Activated T-helper 1 cell treated with anti-CD3 and anti-CD28 coated beads, Interleukin-12 subunit alpha, Interleukin-12 subunit beta, Interleukin-2, Interleukin-4 antibody, amounts not matched to agents 30 ng/mL and 10 ng/mL and 1 ng/mL, durations not matched to agents 14 hours and 24 hours and 36 hours (primary cell): ENCODE results near the gene TMEM214. TPM values are rescaled to one million over a fixed set of nuclear protein-coding genes. Genes with fewer than 3 reads are reported as not detected.
A peak's percentile ranks its signal among the peaks of the same experiment; 100 is the strongest.

Experiments
- DNase-seq: peaks from one replicate; pipeline ENCODE4 v3.0.0; 2021; ENCODE audit warnings: low spot score
- H3K27ac Mint-ChIP-seq: one replicate; pipeline ENCODE4 v1.8.0; 2021; ENCODE audit warnings: mild to moderate bottlenecking, mixed read lengths
- H3K27me3 Mint-ChIP-seq: one replicate; pipeline ENCODE4 v1.8.0; 2022; ENCODE audit warnings: mild to moderate bottlenecking, moderate library complexity, mixed read lengths; ENCODE audit not compliant: insufficient read depth
- H3K36me3 Mint-ChIP-seq: one replicate; pipeline ENCODE4 v1.8.0; 2021; ENCODE audit warnings: low read depth, mixed read lengths
- H3K4me1 Mint-ChIP-seq: one replicate; pipeline ENCODE4 v1.8.0; 2021; ENCODE audit warnings: low read depth, mixed read lengths
- H3K4me3 Mint-ChIP-seq: one replicate; pipeline ENCODE4 v1.8.0; 2021; ENCODE audit warnings: mild to moderate bottlenecking, moderate library complexity, mixed read lengths
- H3K9me3 Mint-ChIP-seq: one replicate; pipeline ENCODE4 v1.8.0; 2021; ENCODE audit warnings: mixed read lengths
- intact Hi-C: fragments of 100-400 bp; cut with micrococcal nuclease; formaldehyde crosslinking; loops from one replicate; pipeline ENCODE4 v1.15.1; 2024
- total RNA-seq: library from RNA; stranded (reverse); gene quantifications from 2 replicates; pipeline ENCODE4 v1.2.3, GENCODE V29; 2022

The TMEM214 gene
- total RNA-seq, 1 donor from 2014 or later: 98.1 TPM

DNA sequence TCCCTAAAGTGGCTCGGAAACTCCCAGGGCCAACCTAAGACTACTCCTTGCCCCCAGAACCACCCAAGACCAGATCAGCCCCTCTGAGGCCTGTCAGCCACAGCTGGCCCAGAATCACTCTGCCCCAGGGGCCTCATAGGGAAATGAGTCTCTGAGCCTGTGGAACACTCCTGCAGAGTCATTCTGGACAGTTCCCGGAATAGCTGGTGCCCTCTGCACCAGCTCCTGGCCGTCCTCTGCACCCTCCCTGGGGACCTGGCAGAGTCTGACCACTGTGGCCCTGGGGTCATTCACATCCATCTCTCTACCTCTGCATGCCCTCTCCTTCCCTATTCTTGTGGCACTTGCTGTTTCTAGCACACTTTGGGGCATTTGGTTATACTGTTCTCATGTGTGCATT lies 14.6 kb upstream of the TMEM214 start:
- intact Hi-C loops: no loop called here
- no peaks in the 10 kb centered on the region for H3K4me1 Mint-ChIP-seq
- no peaks in the 10 kb centered on the region for H3K27me3 Mint-ChIP-seq

DNA sequence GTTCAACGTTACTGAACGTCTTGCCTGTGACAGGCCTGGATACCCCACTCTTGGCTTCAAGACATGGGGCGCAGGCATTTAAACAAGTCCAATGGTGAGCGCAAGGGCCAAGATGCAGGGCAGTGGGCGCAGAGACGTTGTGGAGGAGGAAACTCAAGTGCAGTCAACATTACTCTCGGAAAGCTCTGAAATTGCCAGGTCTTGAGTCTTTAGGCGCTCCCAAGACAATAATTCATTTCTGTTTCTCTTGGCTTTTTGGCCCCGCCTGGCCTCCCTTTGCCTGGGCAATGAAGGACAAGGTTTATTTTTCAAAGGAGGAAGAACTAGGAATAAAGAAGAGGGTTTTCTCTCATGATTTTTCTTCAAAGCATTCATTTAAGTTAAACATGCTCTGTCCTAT lies 13.3 kb upstream of the TMEM214 start:
- no peak for DNase-seq
- Mint-ChIP-seq H3K27ac (no peak overlapping the region), H3K4me1 (no peaks in the 10 kb centered on the region), H3K4me3 (no peak overlapping the region), H3K9me3 (no peaks in the 10 kb centered on the region), H3K27me3 (no peaks in the 10 kb centered on the region), H3K36me3 (peaks cover 5% of the 10 kb centered on the region)
- intact Hi-C loops: no loop called here

More for the DNA sequence above, 14.6 kb upstream of the TMEM214 start:
- Mint-ChIP-seq H3K4me3 (no peak overlapping the region), H3K27ac (no peak overlapping the region), H3K36me3 (peaks cover 1% of the 10 kb centered on the region), H3K9me3 (no peaks in the 10 kb centered on the region)
- no peak for DNase-seq

DNA sequence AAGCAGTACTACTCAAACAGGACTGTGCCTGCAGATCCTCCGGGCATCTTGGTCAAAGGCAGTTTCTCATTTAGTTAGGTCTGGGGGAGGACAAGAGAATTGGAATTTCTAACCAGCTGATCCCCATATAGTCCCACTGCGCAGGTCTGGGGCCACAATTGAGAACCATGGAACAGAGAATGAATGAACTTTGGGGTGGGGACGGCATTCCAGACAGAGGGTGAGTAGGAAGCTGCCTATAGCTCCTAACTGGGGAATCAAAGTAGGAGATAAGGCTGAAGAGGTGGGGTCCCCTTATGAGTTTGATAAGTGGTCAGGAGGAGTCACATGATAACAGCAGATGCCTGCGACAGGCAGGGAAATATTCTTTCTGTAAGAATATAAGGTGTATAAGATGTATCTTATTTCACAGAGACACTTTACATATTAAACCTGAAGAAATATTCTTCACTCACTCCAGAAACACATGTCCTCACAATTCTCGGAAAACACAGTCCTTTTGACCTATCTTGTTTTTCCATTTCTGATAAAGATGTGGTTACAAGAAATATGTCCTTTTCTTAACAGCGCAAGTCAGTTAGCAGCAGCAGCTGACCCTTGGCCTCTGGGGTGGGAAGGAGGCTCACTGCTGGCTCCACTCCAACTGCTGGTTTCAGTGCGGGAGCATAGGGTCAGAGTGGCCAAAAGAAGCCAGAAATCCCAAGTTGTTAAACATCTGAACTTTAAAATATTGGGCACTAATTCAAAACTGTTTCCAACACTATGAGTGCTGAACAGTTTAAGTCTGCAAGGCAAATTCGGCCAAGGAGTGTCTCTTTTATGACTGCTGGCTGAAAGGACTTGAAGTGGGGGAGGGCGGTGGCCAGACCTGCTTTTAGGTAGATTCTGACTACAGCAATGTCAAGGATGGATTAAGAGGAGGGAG lies 12.6 kb upstream of the TMEM214 start:
- Mint-ChIP-seq H3K9me3 (no peaks in the 10 kb centered on the region), H3K4me3 (no peak overlapping the region), H3K4me1 (no peaks in the 10 kb centered on the region), H3K27ac (no peak overlapping the region), H3K36me3 (peaks cover 5% of the 10 kb centered on the region), H3K27me3 (no peaks in the 10 kb centered on the region)
- no peak for DNase-seq
- intact Hi-C loops: no loop called here

DNA sequence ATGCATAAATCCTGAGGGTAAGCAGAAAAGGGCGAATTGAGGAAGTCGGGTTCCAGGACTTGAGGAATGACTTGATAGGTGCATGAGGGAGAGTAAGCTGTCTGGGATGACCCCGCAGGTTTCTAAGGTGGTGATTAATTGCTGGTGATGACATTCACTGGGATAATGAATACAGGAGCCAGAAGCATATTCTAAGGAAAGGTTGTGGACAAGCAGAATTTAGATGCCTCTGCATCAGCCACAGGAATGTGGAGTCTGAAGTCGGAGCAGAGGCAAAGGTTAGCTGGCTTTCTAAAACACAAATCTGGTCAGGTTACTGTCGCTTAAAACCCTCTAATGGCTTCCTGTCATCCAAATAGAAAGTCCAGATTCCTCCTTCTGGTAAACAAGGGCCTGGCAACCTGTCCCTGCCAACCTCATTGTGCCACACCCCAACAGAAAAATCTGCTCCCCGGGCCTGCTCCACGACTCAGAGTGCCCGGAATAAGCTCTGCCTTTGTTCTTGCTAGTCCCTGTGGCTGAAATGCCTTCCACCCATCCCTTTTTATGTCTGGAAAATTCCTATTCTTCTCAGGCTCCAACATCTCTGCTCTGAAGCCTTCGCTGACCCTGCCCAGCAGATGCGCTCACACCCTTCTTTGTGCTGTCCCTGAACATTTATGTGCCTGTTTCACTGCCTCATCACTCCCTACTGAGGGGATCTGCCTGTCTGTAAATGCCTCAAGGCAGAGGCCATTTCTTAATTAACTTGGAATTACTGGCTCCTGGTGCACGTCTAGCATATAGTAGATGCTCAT lies 11.3 kb upstream of the TMEM214 start:
- no peak overlapping the region for H3K27ac Mint-ChIP-seq
- H3K27me3 Mint-ChIP-seq: no peaks in the 10 kb centered on the region
- H3K4me1 Mint-ChIP-seq: no peaks in the 10 kb centered on the region
- no peaks in the 10 kb centered on the region for H3K9me3 Mint-ChIP-seq
- intact Hi-C loops: no loop called here
- no peak for DNase-seq
- H3K36me3 Mint-ChIP-seq: peaks cover 6% of the 10 kb centered on the region
- H3K4me3 Mint-ChIP-seq: no peak overlapping the region

DNA sequence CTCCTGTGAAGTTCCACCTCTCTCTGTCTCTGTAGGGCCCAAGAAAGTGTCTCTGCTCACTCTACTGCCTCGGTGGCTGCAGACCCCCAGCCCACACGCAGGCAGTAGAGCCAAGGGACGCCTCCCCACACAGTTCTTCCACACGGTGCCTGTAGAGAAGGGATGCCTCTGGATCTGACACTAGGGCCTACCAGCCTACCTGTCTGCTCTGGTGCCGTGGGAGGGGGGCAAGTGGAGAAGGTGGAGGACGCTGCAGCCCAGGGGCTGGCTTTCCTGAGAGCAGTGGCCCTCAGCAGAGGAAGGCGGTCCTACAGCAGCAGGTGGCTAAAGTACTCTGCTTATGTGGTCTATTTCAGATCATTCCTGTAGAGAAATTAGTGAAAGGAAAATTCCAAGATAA lies 9.0 kb upstream of the TMEM214 start:
- no peak overlapping the region for H3K27ac Mint-ChIP-seq
- no peaks in the 10 kb centered on the region for H3K27me3 Mint-ChIP-seq
- intact Hi-C loops: no loop called here
- H3K36me3 Mint-ChIP-seq: peaks cover 12% of the 10 kb centered on the region
- H3K4me3 Mint-ChIP-seq: no peak overlapping the region
- DNase-seq: no peak
- H3K9me3 Mint-ChIP-seq: no peaks in the 10 kb centered on the region
- no peaks in the 10 kb centered on the region for H3K4me1 Mint-ChIP-seq

DNA sequence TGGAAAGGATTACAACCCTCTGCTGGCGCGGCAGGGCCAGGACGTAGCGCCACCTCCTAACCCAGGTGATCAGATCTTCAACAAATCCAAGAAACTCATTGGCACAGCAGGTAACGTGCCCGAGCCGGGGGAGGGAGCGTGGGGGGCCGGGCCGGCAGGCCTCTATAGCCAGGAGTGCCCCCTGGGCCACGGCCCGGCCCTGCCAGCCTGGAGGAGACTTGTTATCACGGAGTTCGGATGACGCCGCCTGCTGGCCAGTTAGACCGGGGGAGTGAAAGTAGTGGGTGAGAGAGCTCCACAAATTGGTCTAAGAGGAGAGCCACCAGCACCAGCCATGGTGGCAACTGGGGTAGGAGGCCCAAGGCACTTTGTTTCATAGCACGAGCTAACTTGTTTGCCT lies 8.6 kb upstream of the TMEM214 start:
- intact Hi-C loops: no loop called here
- Mint-ChIP-seq H3K27ac (no peak overlapping the region), H3K4me1 (peaks cover 3% of the 10 kb centered on the region), H3K36me3 (peaks cover 13% of the 10 kb centered on the region), H3K9me3 (no peaks in the 10 kb centered on the region), H3K27me3 (no peaks in the 10 kb centered on the region), H3K4me3 (no peak overlapping the region)
- DNase-seq: no peak

DNA sequence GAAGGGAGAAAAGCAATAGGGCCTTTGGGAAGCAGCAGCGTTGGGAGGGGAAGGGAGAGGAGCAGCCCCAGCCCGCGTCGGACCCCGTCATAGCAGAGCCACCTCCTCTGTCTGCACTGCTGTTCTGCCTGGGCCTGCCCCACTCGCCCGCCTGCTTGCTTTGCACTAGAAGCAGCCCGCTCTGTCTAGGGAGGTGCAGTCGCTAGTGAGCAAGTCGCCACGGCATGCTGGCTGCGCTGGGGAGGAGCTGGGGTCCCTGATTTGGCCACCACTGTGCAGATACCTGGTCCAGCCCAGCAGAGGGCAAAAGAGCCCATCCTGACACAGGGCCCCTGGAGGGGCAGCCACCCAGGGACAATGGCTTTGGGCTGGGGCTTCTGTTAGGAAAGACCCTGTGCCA lies 8.0 kb upstream of the TMEM214 start:
- Mint-ChIP-seq H3K36me3 (peaks cover 17% of the 10 kb centered on the region), H3K4me3 (no peak overlapping the region), H3K27me3 (no peaks in the 10 kb centered on the region), H3K4me1 (peaks cover 9% of the 10 kb centered on the region), H3K27ac (no peak overlapping the region), H3K9me3 (no peaks in the 10 kb centered on the region)
- intact Hi-C loops: no loop called here
- DNase-seq: no peak

DNA sequence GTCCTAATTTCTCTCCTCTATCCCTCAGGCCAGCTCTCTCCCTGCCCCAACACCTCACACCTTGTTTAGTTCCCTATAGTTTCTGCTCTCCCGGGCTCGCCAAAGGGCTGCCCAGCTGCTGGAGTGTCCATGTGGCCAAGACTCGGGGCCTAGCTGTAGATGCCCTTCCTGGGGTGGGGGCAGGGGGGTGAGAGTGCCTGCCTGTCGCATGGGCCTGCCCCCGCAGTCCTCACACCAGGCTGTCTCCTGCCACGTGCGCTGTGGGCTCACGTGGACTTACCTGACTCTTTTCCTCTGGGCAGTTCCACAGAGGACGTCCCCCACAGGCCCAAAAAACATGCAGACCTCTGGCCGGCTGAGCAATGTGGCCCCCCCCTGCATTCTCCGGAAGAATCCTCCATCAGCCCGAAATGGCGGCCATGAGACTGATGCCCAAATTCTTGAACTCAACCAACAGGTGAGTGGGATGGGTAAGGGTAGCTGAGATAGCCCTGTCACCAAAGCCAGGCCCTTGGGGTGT lies 7.4 kb upstream of the TMEM214 start:
- Mint-ChIP-seq H3K36me3 (peaks cover 17% of the 10 kb centered on the region), H3K4me1 (peaks cover 14% of the 10 kb centered on the region), H3K9me3 (no peaks in the 10 kb centered on the region), H3K4me3 (no peak overlapping the region), H3K27me3 (no peaks in the 10 kb centered on the region), H3K27ac (no peak overlapping the region)
- DNase-seq: no peak
- intact Hi-C loops: no loop called here

DNA sequence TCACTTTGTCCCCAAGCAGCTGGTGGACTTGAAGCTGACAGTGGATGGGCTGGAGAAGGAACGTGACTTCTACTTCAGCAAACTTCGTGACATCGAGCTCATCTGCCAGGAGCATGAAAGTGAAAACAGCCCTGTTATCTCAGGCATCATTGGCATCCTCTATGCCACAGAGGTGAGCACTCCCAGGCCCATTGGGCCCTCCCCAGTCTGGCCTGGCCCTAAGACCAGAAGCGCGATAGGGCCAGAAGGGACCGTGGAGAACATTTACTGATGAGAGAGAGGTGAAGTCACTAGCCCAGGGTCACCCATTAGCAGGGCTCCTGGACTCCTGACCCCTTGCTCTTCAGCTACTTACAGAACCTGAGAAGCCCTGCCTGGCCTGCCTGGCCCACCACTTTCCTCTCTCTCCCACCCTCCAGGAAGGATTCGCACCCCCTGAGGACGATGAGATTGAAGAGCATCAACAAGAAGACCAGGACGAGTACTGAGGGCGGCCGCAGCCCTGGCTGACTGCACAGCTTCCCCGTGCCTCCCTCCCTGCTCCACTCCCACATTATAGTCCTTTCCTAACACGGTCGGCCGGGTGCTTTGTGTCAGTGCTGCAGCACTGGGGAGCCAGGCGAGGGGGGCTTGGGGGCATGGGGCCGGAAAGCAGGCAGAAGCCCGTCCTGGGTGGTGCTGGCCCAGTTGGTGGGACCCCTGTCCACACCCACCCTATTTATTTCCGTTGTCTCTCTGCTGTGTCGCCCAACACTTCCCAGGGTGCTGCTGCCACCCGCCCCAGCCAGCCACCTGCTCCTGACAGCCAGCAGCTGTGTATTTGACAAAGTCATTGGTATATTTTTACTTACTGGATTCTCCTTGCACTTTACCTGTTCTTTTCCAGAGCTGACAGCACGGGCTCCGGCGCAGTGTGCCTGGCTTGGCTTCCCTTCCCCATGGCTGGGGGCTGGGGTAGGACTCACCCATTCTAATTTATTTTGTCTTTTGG lies 6.6 kb upstream of the TMEM214 start:
- H3K36me3 Mint-ChIP-seq: peaks cover 18% of the 10 kb centered on the region
- no peak overlapping the region for H3K27ac Mint-ChIP-seq
- DNase-seq: no peak
- peaks cover 18% of the 10 kb centered on the region for H3K4me1 Mint-ChIP-seq
- intact Hi-C loops: no loop called here
- no peak overlapping the region for H3K4me3 Mint-ChIP-seq
- no peaks in the 10 kb centered on the region for H3K9me3 Mint-ChIP-seq
- no peaks in the 10 kb centered on the region for H3K27me3 Mint-ChIP-seq

DNA sequence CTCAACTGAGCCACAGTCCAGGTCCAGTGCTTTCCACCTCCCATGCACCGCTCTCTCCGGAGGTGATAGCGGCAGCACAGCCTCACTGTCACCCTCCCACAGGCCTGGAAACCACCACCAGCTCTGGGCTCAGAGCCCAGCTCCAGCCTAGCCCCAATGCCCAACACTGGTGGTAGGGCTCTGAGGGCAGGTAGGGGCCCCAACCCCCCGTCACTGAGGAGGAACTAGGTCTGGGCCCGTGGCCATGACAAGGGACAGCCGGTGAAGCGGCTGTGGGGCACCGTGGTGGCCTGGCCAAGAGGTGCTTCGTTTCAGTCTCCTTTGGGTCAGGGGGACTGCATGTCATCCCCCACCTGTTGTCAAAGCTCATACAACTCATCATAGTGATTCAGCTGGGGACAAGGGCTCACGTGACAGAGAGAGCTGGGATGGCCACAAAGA lies 5.5 kb upstream of the TMEM214 start:
- H3K4me3 Mint-ChIP-seq: no peak overlapping the region
- no peaks in the 10 kb centered on the region for H3K27me3 Mint-ChIP-seq
- intact Hi-C loops: no loop called here
- DNase-seq: no peak
- H3K36me3 Mint-ChIP-seq: peaks cover 23% of the 10 kb centered on the region
- H3K27ac Mint-ChIP-seq: no peak overlapping the region
- peaks cover 28% of the 10 kb centered on the region for H3K4me1 Mint-ChIP-seq
- no peaks in the 10 kb centered on the region for H3K9me3 Mint-ChIP-seq

DNA sequence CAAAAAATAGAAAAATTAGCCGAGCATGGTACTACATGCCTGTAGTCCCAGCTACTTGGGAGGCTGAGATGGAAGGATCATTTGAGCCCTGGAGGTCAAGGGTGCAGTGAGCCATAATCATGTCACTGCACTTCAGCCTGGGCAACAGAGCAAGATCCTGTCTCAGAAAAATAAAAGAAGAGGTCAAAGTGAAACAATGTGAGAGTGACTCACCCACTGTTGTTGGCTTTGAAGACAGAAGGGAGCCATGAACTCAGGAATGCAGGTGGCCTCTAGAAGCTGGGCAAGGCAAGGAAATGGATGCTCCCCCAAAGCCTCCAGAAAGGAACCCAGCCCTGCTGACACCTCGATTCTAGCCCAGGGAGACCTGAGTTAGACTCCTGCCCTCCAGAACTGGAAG lies 3.7 kb upstream of the TMEM214 start:
- Mint-ChIP-seq H3K27me3 (no peaks in the 10 kb centered on the region), H3K27ac (no peak overlapping the region), H3K9me3 (no peaks in the 10 kb centered on the region), H3K36me3 (peaks cover 28% of the 10 kb centered on the region), H3K4me1 (peaks cover 38% of the 10 kb centered on the region), H3K4me3 (no peak overlapping the region)
- no peak for DNase-seq
- intact Hi-C loops: no loop called here

DNA sequence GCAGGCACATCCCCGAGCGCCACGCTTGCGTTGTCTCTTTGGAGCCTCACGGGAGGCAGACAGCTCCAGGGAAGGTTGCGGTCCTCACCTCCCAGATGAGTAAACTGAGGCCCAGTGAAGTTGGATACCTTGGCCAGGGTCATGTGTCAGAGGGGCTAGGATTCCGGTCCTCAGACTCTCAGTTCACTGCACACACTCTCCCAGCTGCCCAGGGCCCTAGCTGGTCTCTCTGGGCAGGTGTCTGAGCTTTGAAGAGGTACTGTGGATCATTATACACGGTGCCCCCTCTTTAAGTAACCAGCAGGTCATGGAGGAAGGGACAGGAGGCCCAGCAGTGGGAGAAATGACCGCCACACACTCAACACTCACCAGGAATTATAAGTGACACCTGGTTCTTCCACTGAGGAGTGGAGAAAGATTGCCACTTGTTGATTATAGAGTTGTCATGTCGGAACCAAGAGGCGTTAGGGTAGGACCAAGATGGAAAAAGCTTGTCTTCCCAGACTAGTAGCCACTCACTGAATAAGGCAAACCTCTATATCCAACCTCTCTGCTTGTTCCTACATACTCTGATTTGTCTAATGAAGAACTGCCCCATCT lies 588 bp downstream of the TMEM214 start:
- Mint-ChIP-seq H3K27me3 (no peaks in the 10 kb centered on the region), H3K36me3 (peaks cover 47% of the 10 kb centered on the region), H3K4me3 (peak overlapping the region; percentile 96), H3K9me3 (no peaks in the 10 kb centered on the region), H3K4me1 (peaks cover 46% of the 10 kb centered on the region), H3K27ac (peak overlapping the region; percentile 90)
- no peak for DNase-seq
- intact Hi-C loops: loop anchor here (2.0 to 5.0 kb wide), 3 partner anchors 183 to 686 kb away; partner anchors contain the start of genes ADGRF3, CAD, CENPA and SELENOI
